Activated CD4-positive, CD25-positive, alpha-beta regulatory T cell (primary cell): ENCODE data around the gene AAK1.

Experiments used
- DNase-seq, 4 experiments: peaks; one replicate each; lab custom pipeline; 2025; lab: John Stamatoyannopoulos, UW

The AAK1 gene

DNA sequence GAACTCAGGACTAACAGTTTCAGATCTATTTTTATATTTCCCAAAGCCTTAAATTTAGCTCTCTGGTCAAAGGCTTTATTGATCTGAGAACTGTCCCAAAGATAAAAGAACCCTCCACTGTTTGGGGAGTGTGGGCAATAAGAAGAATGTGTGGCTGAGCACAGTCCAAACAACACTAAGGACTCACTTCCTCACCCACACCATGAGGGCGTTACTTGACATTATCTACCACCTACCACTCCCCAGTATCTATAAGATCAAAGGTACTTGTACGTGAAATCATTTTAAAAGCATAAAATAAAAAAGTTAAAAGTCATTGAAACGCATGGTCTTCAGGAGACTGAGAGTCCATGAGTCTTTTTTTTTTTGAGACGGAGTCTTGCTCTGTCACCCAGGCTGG, 151.7 kb downstream of the AAK1 start:
- no peak for DNase-seq

DNA sequence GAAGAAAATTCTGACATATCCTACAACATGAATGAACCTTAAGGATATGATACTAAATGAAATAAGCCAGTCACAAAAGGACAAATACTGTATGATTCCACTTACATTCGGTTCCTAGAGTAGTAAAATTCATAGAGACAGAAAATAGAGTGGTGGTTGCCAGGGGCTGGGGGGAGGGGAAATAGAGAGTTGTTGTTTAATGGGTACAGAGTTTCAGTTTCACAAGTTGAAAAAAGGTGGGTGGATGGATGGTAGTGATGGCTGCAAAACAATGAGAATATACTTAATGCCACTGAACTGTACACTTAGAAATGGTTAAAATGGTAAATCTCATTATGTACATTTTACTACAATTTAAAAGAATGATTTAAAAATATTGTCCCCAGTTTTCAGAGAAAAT, 153.1 kb downstream of the AAK1 start:
- peak in 1 of 4 experiments; percentile 4 for DNase-seq

DNA sequence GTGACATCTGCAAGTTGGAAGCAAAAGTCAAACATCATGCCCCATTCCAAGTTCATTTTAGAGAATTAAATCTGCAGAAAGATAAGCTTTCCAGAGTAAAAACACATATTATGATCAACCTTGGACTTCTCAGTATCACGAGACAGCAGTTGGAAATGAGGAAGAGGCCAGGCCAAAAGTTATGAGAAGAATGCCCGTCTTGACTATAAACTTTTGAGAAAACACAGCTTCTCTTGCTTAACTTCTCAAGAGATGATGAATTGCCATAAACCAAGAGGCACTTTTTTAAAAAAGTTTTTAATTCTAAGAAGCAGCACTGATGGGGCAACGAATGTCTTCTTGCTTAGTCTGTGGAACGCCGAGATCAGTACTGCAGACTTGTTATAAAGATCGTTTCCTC, 153.7 kb downstream of the AAK1 start:
- DNase-seq: no peak

DNA sequence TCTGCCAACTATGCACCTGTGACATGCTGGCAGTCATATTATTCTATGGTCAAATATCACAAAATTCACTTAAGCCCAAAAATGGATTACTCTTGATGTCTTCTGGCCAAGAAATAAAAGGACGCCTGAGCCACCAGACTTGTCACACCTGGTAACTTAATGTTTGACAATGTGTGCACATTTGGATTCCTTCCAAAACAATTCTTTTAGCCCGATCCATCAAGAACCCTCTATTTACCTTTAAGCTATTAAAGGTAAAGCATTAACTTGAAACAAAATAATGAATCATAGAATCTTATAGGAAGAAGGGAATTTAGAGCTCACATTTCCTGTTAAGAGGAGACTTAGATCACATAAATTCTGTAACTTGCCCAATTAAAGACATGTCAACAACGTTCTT, 159.8 kb downstream of the AAK1 start:
- no peak for DNase-seq

DNA sequence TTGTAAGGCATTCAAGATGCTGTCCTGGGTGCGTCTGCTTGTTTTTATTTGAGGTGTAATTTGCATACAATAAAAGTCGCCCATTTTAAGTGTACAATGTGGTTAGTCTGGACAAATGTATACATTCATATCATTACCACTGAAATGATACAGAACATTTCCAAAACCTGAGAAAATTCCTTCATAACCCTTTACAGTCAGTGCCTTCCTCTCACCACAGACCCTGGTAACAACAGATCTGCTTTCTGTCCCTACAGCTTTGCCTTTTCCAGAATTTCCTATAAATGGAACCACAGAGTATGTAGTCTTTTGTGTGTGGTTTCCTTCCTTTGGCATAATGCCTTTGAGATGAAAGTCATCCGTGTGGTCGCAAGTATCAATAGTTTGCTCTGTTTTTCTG, 160.5 kb downstream of the AAK1 start:
- DNase-seq: no peak

DNA sequence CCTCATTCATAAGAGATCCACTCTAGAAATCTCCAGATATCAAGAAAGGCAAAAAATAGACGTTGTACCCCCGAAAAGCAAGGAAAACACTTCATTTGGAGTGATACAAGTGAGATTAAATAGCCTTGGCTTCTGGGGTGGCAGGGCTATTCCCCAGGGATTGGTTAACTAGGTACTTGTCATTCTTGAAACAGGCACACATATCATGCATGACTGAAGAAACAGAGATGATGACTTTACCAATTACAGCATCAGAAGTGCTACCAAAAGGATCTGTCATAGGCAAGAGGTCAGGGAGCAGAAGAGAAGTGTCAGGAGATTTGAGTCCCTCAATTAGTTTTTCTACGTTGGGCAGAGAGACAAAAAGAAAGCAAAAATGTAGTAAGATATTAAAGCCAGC, 161.1 kb downstream of the AAK1 start:
- no peak for DNase-seq

DNA sequence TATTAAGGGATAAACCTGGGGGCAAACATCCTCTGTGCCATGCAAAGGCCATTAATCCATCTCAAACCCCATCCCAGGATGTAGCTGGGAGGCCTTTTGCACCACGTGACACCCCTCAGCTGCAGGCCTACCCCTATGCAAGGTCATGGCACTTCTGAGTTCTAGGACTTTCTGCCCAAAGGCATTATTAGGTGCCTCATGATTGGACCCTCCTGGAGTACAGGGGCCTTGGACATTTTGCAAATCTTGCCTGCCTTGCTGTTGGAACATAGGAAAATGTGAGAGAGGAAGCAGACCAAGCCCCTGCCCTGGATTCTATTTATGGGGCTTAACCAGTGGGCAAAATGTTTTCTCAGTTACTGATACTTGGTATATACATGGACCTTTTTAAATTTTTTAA, 162.1 kb downstream of the AAK1 start:
- DNase-seq: no peak

DNA sequence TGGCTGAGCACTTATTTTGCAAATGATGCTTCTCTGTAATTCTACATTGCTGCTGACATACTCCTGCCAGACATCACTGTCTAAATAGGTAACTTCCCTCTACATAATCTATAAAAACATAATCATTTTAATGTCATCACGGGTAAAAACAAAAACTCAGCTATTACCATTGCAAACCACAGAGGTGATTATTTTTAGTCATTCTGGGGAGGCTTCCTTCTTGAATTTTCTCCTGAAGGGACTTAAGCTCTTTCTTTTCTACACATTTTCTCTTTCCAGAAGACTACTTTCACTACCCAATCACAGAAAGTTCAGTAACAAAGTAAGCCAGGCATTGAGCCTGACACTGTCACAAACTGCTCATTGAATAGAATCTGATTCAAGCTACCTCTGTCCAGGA, 165.9 kb downstream of the AAK1 start:
- no peak for DNase-seq

DNA sequence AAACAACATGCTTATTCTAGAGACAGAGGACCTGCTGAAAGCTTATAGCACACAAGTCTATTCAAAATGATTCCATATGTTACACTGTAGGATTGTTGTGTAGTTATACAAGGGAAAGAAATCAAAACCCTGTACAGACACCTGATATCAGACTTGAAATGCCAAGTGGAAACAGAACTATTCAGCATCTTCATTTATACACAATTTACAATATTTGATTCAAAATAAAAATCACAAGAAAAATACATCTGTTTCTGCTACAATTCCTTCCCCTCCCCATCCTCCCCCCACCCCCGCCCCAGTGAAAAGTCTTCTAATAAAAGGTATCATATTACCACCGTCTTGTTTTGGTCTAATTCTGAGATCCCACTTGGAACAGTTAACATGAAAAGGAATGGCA, 168.9 kb downstream of the AAK1 start:
- no peak for DNase-seq

DNA sequence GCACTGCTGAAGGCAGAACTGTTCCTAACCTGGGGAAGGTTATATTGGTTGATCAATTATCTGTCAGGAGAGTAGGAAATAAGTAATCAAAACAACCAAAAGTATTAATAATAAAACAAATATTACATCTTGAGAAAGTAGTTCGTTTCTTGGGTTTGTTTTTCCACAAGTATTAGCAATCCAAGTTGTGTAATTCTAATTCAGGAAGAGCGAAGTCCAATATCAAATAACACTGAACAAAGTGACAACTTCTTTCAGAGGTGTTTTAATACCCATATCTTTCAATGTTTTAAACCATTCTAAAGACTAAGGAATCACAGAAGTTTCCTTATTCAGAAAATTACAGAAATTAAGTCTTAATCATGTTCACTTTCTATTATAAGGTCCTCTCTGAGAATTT, 171.7 kb downstream of the AAK1 start:
- DNase-seq: no peak

DNA sequence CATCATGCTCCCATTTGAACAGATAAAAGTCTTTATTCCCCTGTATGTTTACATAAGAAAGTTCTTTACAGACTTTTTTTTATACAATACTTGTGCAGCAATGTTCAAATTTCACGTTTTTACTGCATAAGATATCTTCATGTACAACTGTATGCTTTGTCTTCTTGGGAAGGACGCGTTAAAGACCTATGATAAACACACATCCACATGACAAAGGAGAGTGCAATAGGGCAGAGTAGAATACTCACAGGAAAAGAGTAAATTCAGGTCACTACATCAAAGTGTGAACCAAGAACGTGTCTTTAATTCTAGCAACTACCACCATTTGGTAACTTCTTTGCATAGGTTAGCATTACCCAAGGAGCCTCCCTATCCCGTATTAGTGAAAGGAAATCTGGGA, 172.6 kb downstream of the AAK1 start:
- no peak for DNase-seq

DNA sequence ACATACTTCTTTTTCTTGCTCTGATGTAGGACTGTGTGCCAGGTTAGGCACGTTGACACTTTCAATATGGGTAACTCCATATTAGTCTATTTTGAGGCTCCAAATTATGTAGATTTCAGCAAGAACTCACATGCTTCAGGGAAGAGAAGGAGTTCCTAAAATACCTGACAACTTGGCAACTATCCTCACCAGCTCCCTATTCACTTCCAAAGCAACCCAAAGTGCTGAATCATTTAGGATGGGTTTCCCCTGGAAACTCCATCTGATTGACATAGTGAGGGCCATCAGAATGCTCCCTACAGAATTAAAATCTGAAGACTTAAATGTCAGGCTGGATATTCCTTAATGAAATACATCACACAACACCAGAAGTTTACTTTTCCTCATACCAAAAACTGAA, 173.8 kb downstream of the AAK1 start:
- DNase-seq: no peak

DNA sequence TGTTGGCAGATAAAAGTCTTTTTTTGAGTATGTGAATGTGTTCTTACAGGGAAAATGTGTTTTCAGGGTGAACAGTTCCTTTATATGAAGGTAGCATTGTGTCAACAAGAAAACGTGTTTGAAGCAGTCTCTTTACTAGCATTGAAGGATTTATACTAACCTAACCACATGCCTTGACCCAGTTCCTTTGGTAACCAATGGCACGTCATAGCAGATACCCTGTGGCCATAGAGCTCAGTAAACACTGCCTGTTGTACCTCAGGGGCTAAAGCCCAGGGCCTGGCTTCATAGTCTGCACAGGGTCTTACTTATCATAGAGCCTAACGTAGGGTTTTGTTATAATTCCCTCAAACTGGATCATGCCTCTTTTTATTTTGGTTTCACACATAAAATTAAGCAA, 174.2 kb downstream of the AAK1 start:
- DNase-seq: no peak

DNA sequence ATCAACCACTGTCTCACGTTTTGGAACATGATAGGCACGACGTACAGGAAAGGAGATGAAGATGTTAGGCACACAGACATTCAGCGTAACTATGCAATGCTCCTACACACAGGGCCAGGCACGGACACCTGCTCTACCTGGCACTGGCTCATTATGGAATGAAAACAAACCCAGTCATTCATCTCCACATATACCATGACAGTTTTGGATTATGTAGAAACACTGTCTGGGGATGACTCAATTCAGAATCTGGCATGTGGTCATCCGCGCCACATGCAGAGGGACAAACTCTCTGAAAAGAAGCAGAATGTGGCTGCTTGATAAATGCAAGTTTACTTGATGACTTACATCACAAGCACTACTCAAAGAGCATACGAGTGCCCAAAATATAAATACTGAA, 176.8 kb downstream of the AAK1 start:
- DNase-seq: no peak

DNA sequence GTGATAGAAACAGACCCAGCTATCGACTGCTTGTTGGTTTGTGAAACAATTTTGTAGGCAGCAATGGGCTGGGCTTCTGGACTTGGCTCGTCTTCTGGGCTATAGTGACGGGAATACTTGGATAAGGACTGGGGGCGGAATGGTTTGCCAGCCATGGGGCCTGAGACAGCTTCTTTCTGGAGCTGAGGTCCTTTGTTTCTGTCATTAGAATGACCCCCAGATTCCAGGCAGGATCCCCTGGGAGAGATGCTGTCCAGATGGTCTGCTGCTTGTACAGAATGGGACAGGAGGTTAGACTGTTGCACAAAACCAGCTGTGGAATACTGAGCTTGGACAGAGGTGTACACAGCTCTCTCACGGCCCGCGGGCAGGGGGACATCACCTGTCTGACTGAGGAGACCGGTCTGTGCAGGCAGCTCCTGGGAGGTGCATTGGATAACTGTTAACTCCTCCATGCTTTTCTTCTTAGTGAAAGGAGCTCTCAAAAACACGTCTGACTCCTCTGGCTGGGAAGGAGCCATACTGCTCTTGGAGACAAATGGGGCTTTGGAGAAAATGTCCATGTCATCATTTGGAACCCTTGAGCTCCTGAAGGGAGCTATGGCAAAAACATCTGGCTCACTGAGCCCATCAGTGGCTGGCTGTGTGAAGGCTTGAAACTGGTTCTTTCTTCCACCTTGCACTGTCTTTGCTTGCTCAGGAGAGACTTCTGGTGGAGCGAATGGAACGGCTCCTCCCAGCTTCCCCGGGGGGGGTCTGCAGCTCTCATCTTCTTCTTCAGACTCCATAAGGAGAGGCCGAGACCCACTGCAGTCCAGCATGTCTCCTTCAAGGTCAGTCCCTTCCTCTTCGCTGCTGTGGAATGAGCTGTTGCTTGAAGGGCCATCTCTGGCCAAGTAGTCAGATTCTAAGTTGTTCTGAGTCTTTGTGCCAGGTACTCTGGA, 177.8 kb downstream of the AAK1 start:
- DNase-seq: no peak

DNA sequence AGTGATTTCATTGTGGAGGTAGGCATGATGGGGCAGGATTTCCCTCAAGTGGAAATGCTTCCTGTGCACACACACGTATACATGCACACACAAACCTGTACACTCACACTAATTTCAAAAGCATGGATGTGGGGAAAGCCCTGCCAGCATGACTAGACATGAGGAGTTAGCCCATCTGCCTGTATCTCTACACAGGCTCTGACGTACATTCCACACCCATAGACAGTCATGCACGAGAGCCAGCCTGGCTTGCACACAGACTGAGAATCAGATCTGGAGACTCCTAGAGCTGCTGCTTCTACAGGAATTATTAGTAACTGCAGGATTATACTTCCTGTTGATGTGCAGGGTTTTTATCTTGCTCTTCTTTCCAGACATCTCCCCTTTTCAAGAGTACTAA, 179.0 kb downstream of the AAK1 start:
- no peak for DNase-seq

DNA sequence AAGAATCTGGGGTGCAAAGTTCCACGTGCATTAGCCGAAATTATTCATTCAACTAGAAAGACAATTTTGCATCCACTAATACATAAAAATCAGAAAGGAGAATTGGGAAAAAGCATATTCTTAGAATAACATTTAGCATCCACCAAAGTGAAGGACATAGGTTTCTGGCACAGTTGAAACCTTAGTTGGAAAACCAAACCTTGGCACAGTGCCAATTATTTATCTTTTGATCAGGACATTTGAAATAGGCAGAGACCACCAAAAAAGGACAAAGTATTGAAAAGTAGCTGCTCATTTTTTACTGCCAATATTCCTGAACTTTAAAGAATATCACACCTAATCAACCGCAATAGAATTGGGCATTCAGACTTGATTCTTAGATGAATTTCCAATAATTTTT, 180.8 kb downstream of the AAK1 start:
- no peak for DNase-seq

DNA sequence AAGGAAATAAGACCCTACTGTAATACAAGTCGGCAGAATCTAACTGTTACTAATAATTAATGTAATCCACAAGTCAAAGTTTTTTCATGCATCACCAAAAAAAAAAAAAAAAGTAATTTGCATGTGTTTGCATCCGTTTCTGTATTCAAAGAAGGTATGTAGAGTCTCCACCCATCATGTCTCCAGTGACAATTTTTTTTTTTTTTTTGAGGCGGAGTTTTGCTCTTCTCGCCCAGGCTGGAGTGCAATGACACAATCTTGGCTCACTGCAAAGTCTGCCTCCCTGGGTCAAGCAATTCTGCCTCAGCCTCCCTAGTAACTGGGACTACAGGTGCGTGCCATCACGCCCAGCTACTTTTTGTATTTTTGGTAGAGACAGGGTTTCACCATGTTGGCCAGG, 182.1 kb downstream of the AAK1 start:
- no peak for DNase-seq

DNA sequence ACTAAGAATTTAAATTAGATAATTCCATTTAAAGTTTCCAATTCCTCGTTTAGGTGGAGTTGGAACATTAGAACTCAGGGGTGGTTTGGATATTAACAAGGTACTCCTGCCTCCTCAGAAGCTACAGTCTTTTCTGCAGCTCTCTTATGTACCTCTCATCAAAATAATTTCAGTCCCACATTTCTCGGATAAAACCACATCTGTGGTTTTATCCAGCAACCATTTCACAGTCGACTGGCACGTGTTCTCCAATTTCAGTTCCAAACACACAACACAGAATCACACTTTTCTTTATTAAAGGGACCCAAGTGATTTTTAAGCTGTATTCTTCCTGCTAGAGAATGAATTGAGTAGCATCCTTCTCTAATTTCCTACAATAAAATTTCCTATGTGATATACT, 183.6 kb downstream of the AAK1 start:
- DNase-seq: no peak

DNA sequence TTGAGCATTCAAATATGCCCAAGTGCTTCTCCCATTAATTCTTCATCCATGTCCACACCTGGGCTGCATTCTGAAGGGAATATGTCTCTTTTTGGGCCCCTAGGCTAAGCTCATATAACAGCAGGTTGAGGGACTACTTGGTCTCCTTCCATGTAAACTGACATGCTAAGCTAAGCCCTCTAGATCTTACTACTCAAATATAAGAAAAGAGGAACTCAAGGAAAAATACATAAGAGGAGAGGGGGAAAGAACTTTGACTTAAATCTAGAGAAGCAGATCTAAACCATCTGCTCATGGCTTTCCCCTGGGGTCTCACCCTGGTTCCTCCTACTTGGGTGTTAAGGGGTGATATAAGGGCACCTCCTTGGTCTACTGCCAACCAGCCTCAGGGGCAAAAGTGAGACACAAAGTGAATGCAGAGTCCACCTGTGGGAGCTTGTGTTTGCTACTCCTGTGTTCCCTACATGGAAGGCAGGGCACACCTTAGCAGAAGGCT, 186.5 kb downstream of the AAK1 start:
- DNase-seq: no peak

DNA sequence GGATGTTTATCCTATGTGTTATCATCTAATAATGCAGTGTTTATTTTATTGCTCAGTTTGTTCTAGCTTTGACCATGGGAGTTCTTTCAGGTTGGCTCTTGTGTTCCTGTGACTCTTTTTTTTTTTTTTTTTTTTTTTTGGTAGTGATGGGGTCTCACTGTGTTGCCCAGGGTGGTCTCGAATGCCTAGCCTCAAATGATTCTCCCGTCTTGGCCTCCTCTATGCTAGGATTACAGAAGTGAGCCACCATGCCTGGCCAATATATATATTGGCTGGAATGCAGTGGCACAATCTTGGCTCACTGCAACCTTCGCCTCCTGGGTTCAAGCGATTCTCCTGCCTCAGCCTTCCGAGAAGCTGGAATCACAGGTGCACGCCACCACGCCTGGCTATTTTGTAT, 187.4 kb downstream of the AAK1 start:
- no peak for DNase-seq

DNA sequence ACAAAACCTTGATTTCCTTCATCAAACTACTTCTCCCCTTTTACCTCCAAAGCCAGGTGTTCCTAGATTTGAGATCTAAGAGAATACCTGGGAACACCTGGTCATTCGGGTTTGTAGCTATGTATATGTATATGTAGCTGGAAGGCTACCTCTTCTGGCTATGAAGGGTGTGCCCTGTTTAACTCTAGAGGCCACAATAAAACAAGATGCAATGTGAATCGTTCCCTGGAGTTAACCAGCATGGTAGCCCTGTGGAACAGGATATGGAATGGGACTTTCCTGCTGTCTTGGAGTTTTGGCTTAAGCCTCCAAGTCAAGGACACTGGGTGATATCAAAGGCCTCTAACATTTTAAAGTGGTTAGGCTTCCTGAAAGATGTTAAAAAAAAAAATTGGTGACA, 188.6 kb downstream of the AAK1 start:
- no peak for DNase-seq

DNA sequence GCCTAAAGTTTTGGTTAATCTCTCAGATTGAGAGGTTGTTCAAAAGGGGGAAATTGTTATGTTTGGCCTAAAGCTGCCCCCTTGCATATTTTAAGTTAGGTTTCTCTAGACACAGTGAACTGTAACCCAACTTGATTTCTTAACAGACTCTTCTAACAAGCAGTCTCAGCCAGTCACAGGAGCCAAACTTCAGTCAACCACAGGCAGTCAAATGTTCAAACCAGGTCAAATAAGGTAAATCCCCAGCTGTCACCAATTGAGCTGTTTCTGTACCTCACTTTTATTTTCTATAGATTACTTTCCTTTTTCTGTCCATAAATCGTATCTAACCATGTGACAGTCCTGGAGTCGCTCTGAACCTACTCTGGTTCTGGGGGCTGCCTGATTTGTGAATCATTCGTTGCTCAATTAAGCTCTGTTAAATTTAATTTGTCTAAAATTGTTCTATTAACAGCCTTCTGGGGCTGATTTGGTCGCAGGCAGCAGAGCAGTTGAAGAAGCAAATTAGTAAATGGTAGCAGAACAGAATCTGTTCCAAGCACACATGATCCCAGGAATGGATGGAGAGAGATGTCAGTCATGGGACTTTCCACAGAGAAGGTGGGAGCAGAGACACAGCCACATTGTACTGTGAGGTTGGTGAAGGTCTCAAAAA, 189.9 kb downstream of the AAK1 start:
- no peak for DNase-seq

DNA sequence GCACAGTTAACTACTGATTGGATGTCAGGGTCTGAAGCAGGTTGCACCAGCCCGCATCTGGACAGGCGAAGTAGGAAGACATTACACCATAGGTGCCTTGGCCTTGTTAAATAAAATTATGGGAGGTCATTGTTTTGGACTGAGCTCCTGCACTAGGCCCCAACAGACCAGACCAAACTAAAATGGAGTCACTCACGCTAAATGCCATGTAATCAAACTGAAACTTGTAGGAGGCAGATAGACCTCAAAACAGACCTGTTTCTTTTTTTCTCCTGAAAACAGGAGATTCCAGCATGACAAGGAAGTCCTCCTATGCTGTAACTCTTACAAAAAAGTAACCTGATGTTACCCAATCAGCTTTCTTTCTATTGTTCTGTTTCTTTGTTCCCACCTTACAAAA, 190.9 kb downstream of the AAK1 start:
- DNase-seq: no peak
